Brain pericyte (primary cell): ENCODE measurements around the gene ECEL1.

ENCODE experiments used
- DNase-seq: peaks from one replicate; pipeline ENCODE4 v3.0.0-alpha.2; 2012; ENCODE audit warnings: low read depth, low spot score

The ECEL1 gene

GRCh38 chr2:232522623-232523401 lies 35.2 kb upstream of the ECEL1 start:
- DNase-seq, result no peak

GRCh38 chr2:232521959-232522622 lies 34.5 kb upstream of the ECEL1 start:
- DNase-seq, result no peak

GRCh38 chr2:232521098-232521497 lies 33.5 kb upstream of the ECEL1 start:
- DNase-seq, result no peak

DNA sequence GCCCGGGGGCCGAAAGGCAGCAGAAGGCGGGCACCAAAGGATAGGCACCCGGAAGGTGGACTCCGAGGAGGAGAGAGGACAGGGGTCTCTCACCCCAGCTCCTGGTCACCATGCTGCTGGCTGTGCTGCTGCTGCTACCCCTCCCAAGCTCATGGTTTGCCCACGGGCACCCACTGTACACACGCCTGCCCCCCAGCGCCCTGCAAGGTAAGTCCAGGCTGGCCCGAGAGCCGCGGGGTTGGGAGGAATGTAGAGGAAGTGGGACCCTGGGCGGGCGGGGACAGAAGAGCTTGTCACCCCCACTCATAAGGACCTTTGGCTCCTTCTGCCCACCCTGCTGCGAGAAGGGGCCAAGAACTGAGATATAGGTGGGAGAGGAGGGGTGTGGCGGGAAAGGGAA lies 32.9 kb upstream of the ECEL1 start:
- no peak for DNase-seq

GRCh38 chr2:232519581-232520438 lies 32.2 kb upstream of the ECEL1 start, which contains the start of gene PRSS56:
Gene PRSS56, plus strand, starts transcription at chr2:232520388. Its CDS starts 211 bp downstream, at chr2:232520599.
- DNase-seq, result no peak

GRCh38 chr2:232518844-232519243 lies 31.2 kb upstream of the ECEL1 start:
- no peak for DNase-seq

- no peak for DNase-seq
Observed at GRCh38 chr2:232516551-232516950, 28.9 kb upstream of the ECEL1 start.

DNA sequence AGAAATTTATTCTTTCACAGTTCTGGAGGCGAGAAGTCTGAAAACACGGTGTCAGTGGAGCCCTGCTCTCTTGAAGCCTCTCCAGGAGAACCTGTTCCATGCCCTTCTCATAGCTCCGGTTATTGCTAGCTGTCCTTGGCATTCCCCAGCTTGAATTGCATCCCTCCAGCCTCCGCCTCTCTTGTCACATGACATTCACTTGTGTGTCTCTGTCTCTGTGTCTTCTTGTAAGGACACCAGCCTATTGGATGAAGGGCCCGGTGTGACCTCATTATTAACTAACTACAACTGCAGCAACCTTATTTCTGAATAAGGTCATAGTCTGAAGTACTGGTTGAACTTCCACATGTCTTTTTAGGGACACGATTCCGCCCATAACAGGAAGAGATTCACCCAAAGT lies 28.0 kb upstream of the ECEL1 start:
- no peak for DNase-seq

DNA sequence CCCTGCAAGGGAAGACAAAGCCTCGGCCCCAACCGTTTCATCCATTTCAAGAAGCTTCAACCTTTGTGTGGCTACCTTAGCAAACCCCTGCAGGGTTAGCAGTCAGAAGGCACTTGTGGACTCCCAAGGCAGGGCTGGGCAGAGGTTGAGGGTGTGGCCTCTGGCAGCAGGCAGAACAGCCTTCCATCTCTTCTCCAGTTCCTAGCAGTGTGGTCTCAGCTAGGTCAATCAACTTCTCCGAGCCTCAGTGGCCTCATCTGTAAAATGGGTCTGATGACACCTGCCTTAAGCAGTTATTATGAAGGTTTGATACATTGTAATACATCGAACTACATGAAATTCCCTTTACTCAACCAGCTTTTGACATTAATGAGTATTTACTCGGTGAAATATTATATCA lies 25.7 kb upstream of the ECEL1 start:
- DNase-seq, result no peak

- DNase-seq, result no peak
Observed at GRCh38 chr2:232512602-232513001, 25.0 kb upstream of the ECEL1 start.

GRCh38 chr2:232511336-232511890 lies 23.8 kb upstream of the ECEL1 start:
- DNase-seq, result no peak

DNA sequence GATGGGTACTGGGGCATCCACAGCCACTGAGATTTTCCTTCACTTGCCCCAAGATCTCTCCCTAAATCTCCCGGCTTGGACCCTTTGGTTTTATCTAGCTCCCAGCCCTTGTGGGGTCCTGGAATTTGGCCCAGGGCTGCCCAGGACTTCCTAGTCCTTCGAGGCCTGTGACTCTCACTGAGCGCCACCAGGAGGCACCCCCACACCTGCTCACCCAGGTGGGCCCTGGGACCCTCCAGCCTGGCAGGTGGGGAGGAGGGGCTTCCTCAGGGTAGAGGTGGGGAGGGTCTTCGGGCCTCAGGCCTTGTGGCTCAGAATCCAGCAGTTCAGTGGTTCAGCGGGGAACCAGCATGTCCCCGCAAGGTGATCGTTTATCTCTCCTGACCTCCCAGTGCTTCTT lies 20.6 kb upstream of the ECEL1 start:
- DNase-seq, result no peak

DNA sequence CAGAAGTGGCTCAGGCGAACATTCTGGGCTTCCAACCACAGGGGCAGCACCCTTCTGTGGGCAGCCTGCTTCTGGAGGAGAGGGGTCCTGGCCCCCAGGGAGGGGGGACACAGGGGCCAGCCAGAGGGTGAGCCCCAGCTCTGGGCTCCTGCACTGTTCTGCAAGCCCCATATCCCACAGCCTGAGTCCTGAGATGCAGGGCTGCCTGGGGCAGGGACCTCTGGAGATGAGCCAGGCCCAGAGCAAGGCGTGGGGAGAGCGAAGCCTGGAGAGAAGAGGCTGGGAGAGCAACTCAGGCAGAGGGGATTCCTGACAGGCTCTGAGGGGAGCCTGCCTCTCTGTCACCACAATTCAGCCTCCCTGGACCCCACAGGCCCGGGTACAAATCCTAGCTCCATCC lies 19.1 kb upstream of the ECEL1 start:
- no peak for DNase-seq

DNA sequence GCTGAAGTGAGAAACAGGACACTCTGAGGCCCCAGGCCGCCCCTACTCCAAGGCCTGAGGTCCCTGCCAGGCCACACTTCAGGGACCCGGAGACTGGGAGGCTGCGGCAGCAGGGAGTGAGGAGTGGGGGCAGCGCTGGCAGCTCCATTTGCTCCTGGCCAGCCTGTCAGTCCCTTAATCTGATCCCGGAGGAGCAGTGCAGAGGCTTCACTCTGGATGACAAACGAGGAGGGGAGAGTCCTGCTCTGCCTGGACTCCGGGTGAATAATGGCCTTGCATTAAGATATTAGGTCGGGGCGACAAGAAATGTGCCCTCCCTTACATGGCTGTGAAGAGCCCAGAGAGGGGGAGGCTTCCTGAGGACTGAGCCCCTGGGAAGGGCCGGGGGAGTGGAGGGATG lies 18.2 kb upstream of the ECEL1 start:
- DNase-seq, result no peak

GRCh38 chr2:232504438-232504837 lies 16.8 kb upstream of the ECEL1 start:
- no peak for DNase-seq

- DNase-seq, result no peak
Observed at GRCh38 chr2:232503809-232504323, 16.2 kb upstream of the ECEL1 start.

DNA sequence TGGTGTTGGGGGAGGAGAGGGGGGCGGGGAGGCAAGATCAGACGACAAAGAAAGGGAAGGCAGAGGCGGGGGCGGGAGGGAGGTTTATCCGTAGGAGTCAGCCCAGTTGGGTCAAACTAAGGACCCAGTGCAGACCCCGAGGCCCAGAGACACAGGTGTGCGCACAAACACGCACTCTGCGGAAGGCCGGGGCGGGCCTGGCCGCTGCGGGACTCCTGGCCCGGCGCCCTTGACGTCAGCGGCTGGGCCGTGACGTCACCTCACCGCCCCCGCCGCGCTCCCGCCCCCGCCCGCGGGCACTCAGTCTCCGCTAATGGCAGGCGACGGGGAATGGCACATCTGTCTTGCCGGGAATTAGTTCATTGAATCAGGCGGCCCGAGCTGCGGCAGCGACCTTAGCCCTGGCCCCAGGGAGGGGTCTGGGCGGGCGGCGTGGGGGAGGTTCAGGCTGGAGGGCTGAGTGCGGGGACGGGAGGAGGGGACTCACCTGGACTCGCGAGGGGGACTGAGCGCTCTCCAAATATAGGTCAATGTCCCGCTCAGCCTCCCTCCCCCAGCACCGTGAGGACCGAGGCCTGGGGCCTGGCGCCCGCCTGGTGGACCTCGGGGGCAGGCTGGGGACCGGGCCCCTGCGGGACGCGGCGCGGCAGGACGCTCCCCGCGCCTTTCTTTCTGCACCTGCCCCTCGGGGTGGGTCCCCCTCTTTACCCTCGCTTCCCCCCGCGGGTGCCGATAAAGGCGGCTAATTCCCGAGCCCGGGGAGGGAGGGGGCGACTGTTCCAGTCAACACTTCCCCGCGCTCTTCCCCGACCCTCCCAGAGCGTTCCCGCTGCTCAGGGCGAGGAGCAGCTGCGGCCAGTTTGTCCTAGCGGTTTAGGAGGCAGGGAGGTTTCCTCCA lies 15.5 kb upstream of the ECEL1 start:
- no peak for DNase-seq

DNA sequence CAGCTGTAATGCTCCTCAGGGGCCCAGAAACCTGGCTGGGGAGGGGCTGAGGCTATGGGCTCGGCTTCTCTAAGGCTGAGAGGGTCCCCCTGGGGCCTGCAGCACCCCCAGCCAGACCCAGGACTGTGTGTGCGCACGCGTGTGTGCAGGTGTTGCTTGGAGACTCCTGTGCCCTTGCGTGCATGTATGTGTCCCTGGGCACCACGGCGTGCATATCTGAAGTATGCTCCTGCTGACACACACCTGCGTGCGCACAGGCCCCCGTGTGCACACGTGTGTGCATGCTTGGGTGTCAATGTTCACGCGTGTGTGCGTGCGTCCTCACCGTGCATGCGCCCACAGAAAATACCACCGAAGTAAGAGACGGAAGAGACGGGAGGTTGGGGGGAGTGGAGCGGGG lies 14.9 kb upstream of the ECEL1 start:
- DNase-seq, result no peak

DNA sequence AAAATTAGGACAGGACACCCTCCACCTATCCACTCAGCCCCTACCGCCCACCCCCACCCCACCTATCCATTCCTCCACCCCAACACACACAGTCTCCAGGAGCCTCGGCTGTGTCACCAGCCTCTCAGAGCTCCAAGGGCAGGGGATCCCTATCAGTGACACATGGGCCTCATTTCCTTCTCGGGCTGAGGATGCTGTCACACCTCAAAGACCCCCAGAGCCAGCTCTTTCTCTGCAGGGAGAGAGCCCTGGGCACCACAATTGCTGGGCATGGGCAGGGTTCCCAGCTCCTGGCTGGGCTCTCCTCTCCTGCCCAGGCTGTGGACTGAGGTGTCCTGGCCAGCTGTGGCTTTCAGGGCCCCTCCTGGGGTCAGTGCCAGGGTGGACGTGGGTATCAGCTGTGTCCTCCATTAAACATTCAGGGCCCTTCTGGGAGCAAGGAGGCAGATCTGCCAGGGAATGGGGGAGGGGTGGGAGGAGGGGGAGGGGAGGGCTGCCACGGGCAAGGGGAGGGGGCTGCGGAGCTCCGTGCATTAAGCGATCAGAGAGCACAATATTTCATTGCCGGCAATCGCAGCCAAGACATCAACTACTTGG lies 14.3 kb upstream of the ECEL1 start:
- DNase-seq, result no peak

GRCh38 chr2:232501331-232501771 lies 13.7 kb upstream of the ECEL1 start:
- no peak for DNase-seq
